ENCODE measurements around the gene NRN1L.
A peak's percentile ranks its signal among the peaks of the same experiment; 100 is the strongest.

NRN1L gene

GRCh38 chr16:67882374-67883145, 2.1 kb upstream of the NRN1L start:
- no peak for DNase-seq (ENCODE audit: low read depth)
- H3K4me3 ChIP-seq (ENCODE audit: low read depth, low read length), result no peak overlapping the region
- TF ChIP-seq CTCF (IDR thresholded peaks at IDR 0.05; ENCODE audit: insufficient read depth, low read depth, low read length, missing control alignments), result no peak

- DNase-seq (ENCODE audit: low read depth), result no peak
- no peak for TF ChIP-seq CTCF (IDR thresholded peaks at IDR 0.05; ENCODE audit: insufficient read depth, low read depth, low read length, missing control alignments)
- no peak overlapping the region for H3K4me3 ChIP-seq (ENCODE audit: low read depth, low read length)
These were observed 1.4 kb upstream of the NRN1L start for GRCh38 chr16:67883146-67883871.

GRCh38 chr16:67883872-67884261, 818 bp upstream of the NRN1L start:
- peak; percentile 92 for TF ChIP-seq CTCF (IDR thresholded peaks at IDR 0.05; ENCODE audit: insufficient read depth, low read depth, low read length, missing control alignments)
- DNase-seq (ENCODE audit: low read depth), result peak; percentile 68
- no peak overlapping the region for H3K4me3 ChIP-seq (ENCODE audit: low read depth, low read length)

GRCh38 chr16:67885545-67885944, 860 bp downstream of the NRN1L start:
- no peak overlapping the region for H3K4me3 ChIP-seq (ENCODE audit: low read depth, low read length)
- no peak for TF ChIP-seq CTCF (IDR thresholded peaks at IDR 0.05; ENCODE audit: insufficient read depth, low read depth, low read length, missing control alignments)
- DNase-seq (ENCODE audit: low read depth), result no peak

GRCh38 chr16:67885976-67886375, 1.3 kb downstream of the NRN1L start:
- H3K4me3 ChIP-seq (ENCODE audit: low read depth, low read length), result no peak overlapping the region
- DNase-seq (ENCODE audit: low read depth), result no peak
- no peak for TF ChIP-seq CTCF (IDR thresholded peaks at IDR 0.05; ENCODE audit: insufficient read depth, low read depth, low read length, missing control alignments)

GRCh38 chr16:67886387-67886786, 1.7 kb downstream of the NRN1L start:
- DNase-seq (ENCODE audit: low read depth), result no peak
- no peak overlapping the region for H3K4me3 ChIP-seq (ENCODE audit: low read depth, low read length)

More at GRCh38 chr16:67886387-67886786, 1.7 kb downstream of the NRN1L start:
- TF ChIP-seq CTCF (IDR thresholded peaks at IDR 0.05; ENCODE audit: insufficient read depth, low read depth, low read length, missing control alignments), result no peak

Measured in GM12865 (cell line).